ENCODE data around the gene PTGR2. TPM values are rescaled to one million over a fixed set of nuclear protein-coding genes. Genes with fewer than 3 reads are reported as not detected.
"Not testable (repeated sequence)": the region's sequence is repeated elsewhere in the genome, so short reads cannot be mapped to it uniquely, and the experiment has no call there.

Gene PTGR2
- total RNA-seq, 1 donor, result 0.63 TPM

- Histone ChIP-seq H3K4me3 (ENCODE audit: low read length) (no peak overlapping the region), H3K27me3 (ENCODE audit: insufficient read depth, low read length) (no peaks in the 10 kb centered on the region), H3K4me1 (ENCODE audit: insufficient read depth, low read length) (peaks cover 4% of the 10 kb centered on the region), H3K9me3 (ENCODE audit: low read depth, low read length) (no peaks in the 10 kb centered on the region)
Observed at GRCh38 chr14:73824127-73824526, 27.5 kb upstream of the PTGR2 start.

GRCh38 chr14:73824536-73824935 is 27.1 kb upstream of the PTGR2 start:
- H3K27me3 ChIP-seq (ENCODE audit: insufficient read depth, low read length), result no peaks in the 10 kb centered on the region
- H3K9me3 ChIP-seq (ENCODE audit: low read depth, low read length), result no peaks in the 10 kb centered on the region
- peaks cover 5% of the 10 kb centered on the region for H3K4me1 ChIP-seq (ENCODE audit: insufficient read depth, low read length)
- no peak overlapping the region for H3K4me3 ChIP-seq (ENCODE audit: low read length)

- H3K4me1 ChIP-seq (ENCODE audit: insufficient read depth, low read length), result peaks cover 11% of the 10 kb centered on the region
- H3K9me3 ChIP-seq (ENCODE audit: low read depth, low read length), result no peaks in the 10 kb centered on the region
- no peak overlapping the region for H3K4me3 ChIP-seq (ENCODE audit: low read length)
- H3K27me3 ChIP-seq (ENCODE audit: insufficient read depth, low read length), result no peaks in the 10 kb centered on the region
Observed at GRCh38 chr14:73825551-73826188, 26.0 kb upstream of the PTGR2 start.

- H3K4me3 ChIP-seq (ENCODE audit: low read length); H3K27me3 ChIP-seq (ENCODE audit: insufficient read depth, low read length); H3K9me3 ChIP-seq (ENCODE audit: low read depth, low read length): not testable (repeated sequence)
- H3K4me1 ChIP-seq (ENCODE audit: insufficient read depth, low read length), result peaks cover 11% of the 10 kb centered on the region
Observed at GRCh38 chr14:73827190-73827589, 24.4 kb upstream of the PTGR2 start.

- Histone ChIP-seq H3K27me3 (ENCODE audit: insufficient read depth, low read length) (no peaks in the 10 kb centered on the region), H3K4me3 (ENCODE audit: low read length) (no peak overlapping the region), H3K4me1 (ENCODE audit: insufficient read depth, low read length) (peaks cover 11% of the 10 kb centered on the region)
Observed at GRCh38 chr14:73829071-73829470, 22.6 kb upstream of the PTGR2 start.

GRCh38 chr14:73829526-73830431 is 21.9 kb upstream of the PTGR2 start:
- H3K4me3 ChIP-seq (ENCODE audit: low read length), result no peak overlapping the region
- peaks cover 11% of the 10 kb centered on the region for H3K4me1 ChIP-seq (ENCODE audit: insufficient read depth, low read length)
- H3K9me3 ChIP-seq (ENCODE audit: low read depth, low read length), result no peaks in the 10 kb centered on the region
- no peaks in the 10 kb centered on the region for H3K27me3 ChIP-seq (ENCODE audit: insufficient read depth, low read length)

More at GRCh38 chr14:73829071-73829470, 22.6 kb upstream of the PTGR2 start:
- H3K9me3 ChIP-seq (ENCODE audit: low read depth, low read length), result no peaks in the 10 kb centered on the region

- Histone ChIP-seq H3K9me3 (ENCODE audit: low read depth, low read length) (no peaks in the 10 kb centered on the region), H3K4me1 (ENCODE audit: insufficient read depth, low read length) (peaks cover 7% of the 10 kb centered on the region), H3K27me3 (ENCODE audit: insufficient read depth, low read length) (no peaks in the 10 kb centered on the region), H3K4me3 (ENCODE audit: low read length) (no peak overlapping the region)
Observed at GRCh38 chr14:73833034-73833433, 18.6 kb upstream of the PTGR2 start.

GRCh38 chr14:73833530-73834260 is 17.9 kb upstream of the PTGR2 start:
- H3K4me1 ChIP-seq (ENCODE audit: insufficient read depth, low read length), result peaks cover 7% of the 10 kb centered on the region
- H3K9me3 ChIP-seq (ENCODE audit: low read depth, low read length), result no peaks in the 10 kb centered on the region
- no peaks in the 10 kb centered on the region for H3K27me3 ChIP-seq (ENCODE audit: insufficient read depth, low read length)
- no peak overlapping the region for H3K4me3 ChIP-seq (ENCODE audit: low read length)

- Histone ChIP-seq H3K4me1 (ENCODE audit: insufficient read depth, low read length) (peaks cover 7% of the 10 kb centered on the region), H3K4me3 (ENCODE audit: low read length) (no peak overlapping the region), H3K9me3 (ENCODE audit: low read depth, low read length) (no peaks in the 10 kb centered on the region), H3K27me3 (ENCODE audit: insufficient read depth, low read length) (no peaks in the 10 kb centered on the region)
Observed at GRCh38 chr14:73834261-73834625, 17.4 kb upstream of the PTGR2 start.

- not testable (repeated sequence) for H3K27me3 ChIP-seq (ENCODE audit: insufficient read depth, low read length); H3K9me3 ChIP-seq (ENCODE audit: low read depth, low read length); H3K4me1 ChIP-seq (ENCODE audit: insufficient read depth, low read length); H3K4me3 ChIP-seq (ENCODE audit: low read length)
Observed at GRCh38 chr14:73838293-73839034, 13.2 kb upstream of the PTGR2 start.

GRCh38 chr14:73842201-73842600 is 9.4 kb upstream of the PTGR2 start:
- no peak overlapping the region for H3K4me3 ChIP-seq (ENCODE audit: low read length)
- H3K9me3 ChIP-seq (ENCODE audit: low read depth, low read length), result no peaks in the 10 kb centered on the region
- no peaks in the 10 kb centered on the region for H3K27me3 ChIP-seq (ENCODE audit: insufficient read depth, low read length)
- no peaks in the 10 kb centered on the region for H3K4me1 ChIP-seq (ENCODE audit: insufficient read depth, low read length)

- Histone ChIP-seq H3K4me3 (ENCODE audit: low read length) (no peak overlapping the region), H3K4me1 (ENCODE audit: insufficient read depth, low read length) (no peaks in the 10 kb centered on the region), H3K9me3 (ENCODE audit: low read depth, low read length) (no peaks in the 10 kb centered on the region), H3K27me3 (ENCODE audit: insufficient read depth, low read length) (no peaks in the 10 kb centered on the region)
Observed at GRCh38 chr14:73842851-73843250, 8.8 kb upstream of the PTGR2 start.

- Histone ChIP-seq H3K27me3 (ENCODE audit: insufficient read depth, low read length) (no peaks in the 10 kb centered on the region), H3K4me3 (ENCODE audit: low read length) (no peak overlapping the region), H3K4me1 (ENCODE audit: insufficient read depth, low read length) (no peaks in the 10 kb centered on the region), H3K9me3 (ENCODE audit: low read depth, low read length) (no peaks in the 10 kb centered on the region)
Observed at GRCh38 chr14:73843296-73843695, 8.3 kb upstream of the PTGR2 start.

GRCh38 chr14:73846947-73847346 is 4.7 kb upstream of the PTGR2 start:
- H3K4me3 ChIP-seq (ENCODE audit: low read length), result no peak overlapping the region
- peaks cover 9% of the 10 kb centered on the region for H3K4me1 ChIP-seq (ENCODE audit: insufficient read depth, low read length)
- H3K9me3 ChIP-seq (ENCODE audit: low read depth, low read length), result no peaks in the 10 kb centered on the region
- H3K27me3 ChIP-seq (ENCODE audit: insufficient read depth, low read length), result no peaks in the 10 kb centered on the region

GRCh38 chr14:73851000-73851399 is 631 bp upstream of the PTGR2 start:
- Histone ChIP-seq H3K4me1 (ENCODE audit: insufficient read depth, low read length) (peaks cover 19% of the 10 kb centered on the region), H3K27me3 (ENCODE audit: insufficient read depth, low read length) (no peaks in the 10 kb centered on the region), H3K9me3 (ENCODE audit: low read depth, low read length) (no peaks in the 10 kb centered on the region), H3K4me3 (ENCODE audit: low read length) (peak overlapping the region; percentile 69)
